Ectodermal cell (in vitro differentiated cells): ENCODE results near the gene ZFP36.

ENCODE experiments used
- H3K27ac ChIP-seq: 2 replicates; pipeline ENCODE4 v1.7.0; 2013; ENCODE audit warnings: mild to moderate bottlenecking, low read depth, low read length; ENCODE audit not compliant: insufficient read depth, poor library complexity, severe bottlenecking
- H3K27me3 ChIP-seq: 2 replicates; pipeline ENCODE4 v1.7.0; 2013; ENCODE audit warnings: mild to moderate bottlenecking, low read length; ENCODE audit not compliant: insufficient read depth, control insufficient read depth, poor library complexity, severe bottlenecking
- H3K36me3 ChIP-seq: one replicate; pipeline ENCODE4 v1.7.0; 2013; ENCODE audit warnings: low read length; ENCODE audit not compliant: control insufficient read depth, insufficient read depth
- H3K4me1 ChIP-seq: one replicate; pipeline ENCODE4 v1.7.0; 2013; ENCODE audit warnings: low read length; ENCODE audit not compliant: control insufficient read depth, insufficient read depth
- H3K4me3 ChIP-seq: 2 replicates; pipeline ENCODE4 v1.7.0; 2013; ENCODE audit warnings: low read depth, low read length, control low read depth; ENCODE audit not compliant: insufficient read depth
- H3K9me3 ChIP-seq: 2 replicates; pipeline ENCODE4 v1.7.0; 2013; ENCODE audit warnings: mild to moderate bottlenecking, low read length, moderate library complexity; ENCODE audit not compliant: control insufficient read depth
- WGBS, 2 experiments: methylation state at CpG; one replicate each; pipeline ENCODE4 v1.1.7; 2013; ENCODE audit warnings: missing lambda C conversion rate in 2 of 2; 5-methylcytosine and 5-hydroxymethylcytosine counted together

The ZFP36 gene

GRCh38 chr19:39407660-39408391 lies 1.2 kb downstream of the ZFP36 start:
- peaks cover 33% of the 10 kb centered on the region for H3K4me1 ChIP-seq

GRCh38 chr19:39408392-39409207 lies 2.0 kb downstream of the ZFP36 start:
- H3K27ac ChIP-seq = no peak overlapping the region

More at GRCh38 chr19:39407660-39408391, 1.2 kb downstream of the ZFP36 start:
- H3K4me3 ChIP-seq = peak overlapping the region; percentile 56
- 75 to 76% methylated on average over 40 of the region's 40 CpGs for WGBS, 2 experiments
- H3K36me3 ChIP-seq = no peaks in the 10 kb centered on the region
- H3K9me3 ChIP-seq = no peaks in the 10 kb centered on the region
- H3K27me3 ChIP-seq = peaks cover 13% of the 10 kb centered on the region
- H3K27ac ChIP-seq = no peak overlapping the region

GRCh38 chr19:39409208-39410016 lies 2.8 kb downstream of the ZFP36 start:
- H3K27me3 ChIP-seq = peaks cover 13% of the 10 kb centered on the region
- H3K4me3 ChIP-seq = peak overlapping the region; percentile 48
- H3K36me3 ChIP-seq = peaks cover under 1% of the 10 kb centered on the region
- H3K4me1 ChIP-seq = peaks cover 32% of the 10 kb centered on the region
- H3K9me3 ChIP-seq = no peaks in the 10 kb centered on the region
- H3K27ac ChIP-seq = no peak overlapping the region
- 1% methylated on average over 49 of the region's 52 CpGs for WGBS, 2 experiments

More at GRCh38 chr19:39408392-39409207, 2.0 kb downstream of the ZFP36 start:
- 84 to 89% methylated on average over 18 to 19 of the region's 20 CpGs for WGBS, 2 experiments
- Histone ChIP-seq H3K9me3 (no peaks in the 10 kb centered on the region), H3K4me3 (no peak overlapping the region), H3K4me1 (peaks cover 30% of the 10 kb centered on the region), H3K36me3 (no peaks in the 10 kb centered on the region), H3K27me3 (peaks cover 13% of the 10 kb centered on the region)

DNA sequence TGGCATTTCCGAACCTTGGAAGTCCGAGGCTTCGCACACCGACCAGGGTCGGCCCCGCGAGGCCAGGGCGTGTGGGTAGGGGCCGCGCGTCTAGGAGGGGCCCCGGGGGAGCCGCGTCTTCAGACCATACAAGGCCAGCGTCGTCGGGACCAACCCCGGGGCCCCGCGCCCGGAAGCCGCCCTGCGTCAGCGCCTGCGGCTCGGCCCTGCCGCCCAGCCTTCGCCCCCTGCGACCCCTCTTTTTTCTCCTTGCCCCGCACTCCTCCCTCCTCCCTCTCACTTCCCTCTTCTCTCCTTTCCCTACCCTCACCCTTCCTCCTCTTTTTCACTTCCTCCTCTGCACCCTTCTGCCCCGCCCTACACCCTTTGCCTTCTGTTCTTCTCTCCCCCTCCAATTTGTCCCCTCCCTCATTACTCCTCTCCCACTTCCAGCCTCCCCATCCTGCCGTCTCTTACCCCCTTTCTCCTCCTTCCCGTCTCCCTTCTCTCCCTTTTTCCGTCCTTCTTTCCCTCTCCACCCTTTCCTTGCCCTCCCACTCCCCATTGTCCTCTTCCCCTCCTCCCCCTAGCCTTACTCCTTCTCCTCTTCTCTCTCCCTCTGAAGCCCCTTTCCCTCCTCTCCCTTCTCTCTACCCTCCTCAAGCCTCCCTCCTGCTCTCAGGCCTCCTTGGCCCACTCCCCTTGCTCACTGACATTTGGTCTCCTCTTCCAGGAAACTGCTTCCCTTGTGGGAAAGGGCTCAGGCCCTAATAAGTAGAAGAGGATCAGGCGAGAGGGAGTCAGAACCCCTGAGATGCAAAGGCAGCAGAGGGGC lies 3.6 kb downstream of the ZFP36 start:
- Histone ChIP-seq H3K4me1 (peaks cover 39% of the 10 kb centered on the region), H3K4me3 (peak overlapping the region; percentile 48), H3K27ac (no peak overlapping the region), H3K9me3 (no peaks in the 10 kb centered on the region), H3K36me3 (peaks cover 7% of the 10 kb centered on the region), H3K27me3 (peaks cover 13% of the 10 kb centered on the region)
- 3% methylated on average over 35 of the region's 35 CpGs for WGBS, 2 experiments

DNA sequence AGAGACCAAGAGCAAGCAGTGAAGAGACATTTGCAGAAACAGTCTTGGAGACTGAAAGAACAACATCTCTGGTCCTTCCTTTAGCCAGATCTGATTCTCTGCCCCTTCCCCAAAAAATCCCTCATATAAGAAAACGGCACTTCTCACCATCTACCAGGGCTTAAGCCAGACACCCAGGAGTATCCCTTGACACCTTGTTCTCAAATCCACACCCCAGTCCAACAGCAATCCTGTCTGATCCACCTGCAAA lies 4.1 kb downstream of the ZFP36 start:
- no peak overlapping the region for H3K4me3 ChIP-seq
- H3K4me1 ChIP-seq = peaks cover 43% of the 10 kb centered on the region
- H3K9me3 ChIP-seq = no peaks in the 10 kb centered on the region
- peaks cover 13% of the 10 kb centered on the region for H3K27me3 ChIP-seq
- WGBS, 2 experiments = 66 to 80% methylated on average over 1 of the region's 1 CpG
- no peak overlapping the region for H3K27ac ChIP-seq
- peaks cover 8% of the 10 kb centered on the region for H3K36me3 ChIP-seq

DNA sequence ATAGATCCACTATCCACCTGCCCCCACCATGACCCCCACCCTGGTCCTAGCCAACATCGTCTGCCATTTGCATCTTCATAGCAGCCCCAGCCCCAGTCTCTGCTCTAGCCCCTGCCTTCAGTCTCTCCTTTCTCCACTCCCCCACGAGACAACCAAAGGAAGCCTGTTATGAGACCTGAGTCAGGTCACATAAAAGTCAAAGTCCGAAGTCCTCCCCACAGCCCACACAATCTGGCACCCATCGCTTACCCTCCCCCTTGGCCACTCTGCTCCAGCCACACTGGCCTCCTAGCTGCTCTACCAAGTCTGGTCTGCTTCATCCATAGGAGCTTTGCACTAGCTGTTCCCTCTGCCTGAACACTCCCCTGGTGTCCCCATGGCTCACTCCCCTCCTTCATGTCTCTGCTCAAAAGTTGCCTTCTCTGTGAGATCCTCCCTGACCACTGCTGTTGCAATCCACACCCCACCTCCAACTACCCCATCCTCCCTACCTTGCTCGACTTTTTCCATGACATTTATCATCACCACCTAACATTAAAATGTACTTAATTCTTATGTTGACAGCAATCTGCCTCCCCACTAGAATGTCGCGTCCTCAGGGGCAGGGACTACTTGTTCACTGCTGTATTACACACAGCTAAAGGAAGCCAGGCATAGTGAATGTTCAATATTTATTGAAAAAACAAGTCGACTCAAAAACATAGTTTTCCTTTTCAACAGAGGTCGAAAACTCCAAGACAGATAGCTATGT lies 4.6 kb downstream of the ZFP36 start:
- no peak overlapping the region for H3K4me3 ChIP-seq
- no peak overlapping the region for H3K27ac ChIP-seq
- no peaks in the 10 kb centered on the region for H3K9me3 ChIP-seq
- H3K36me3 ChIP-seq = peaks cover 8% of the 10 kb centered on the region
- peaks cover 43% of the 10 kb centered on the region for H3K4me1 ChIP-seq
- H3K27me3 ChIP-seq = peaks cover 13% of the 10 kb centered on the region
- 48 to 52% methylated on average over 9 of the region's 9 CpGs for WGBS, 2 experiments

DNA sequence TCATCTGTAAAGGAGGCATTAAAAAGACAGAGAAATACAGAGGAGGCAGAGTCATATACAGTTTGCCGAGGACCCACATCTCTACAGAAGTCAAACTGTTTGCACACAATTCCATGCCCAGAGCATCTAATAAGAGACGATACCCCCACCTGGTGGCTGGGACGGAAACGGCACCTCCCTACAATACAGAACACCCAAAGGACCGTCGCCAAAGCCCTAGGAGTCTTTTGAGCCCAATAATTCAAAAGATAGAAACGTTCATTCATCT lies 5.1 kb downstream of the ZFP36 start:
- H3K27ac ChIP-seq = no peak overlapping the region
- peak overlapping the region; percentile 43 for H3K4me3 ChIP-seq
- H3K4me1 ChIP-seq = peaks cover 43% of the 10 kb centered on the region
- peaks cover 8% of the 10 kb centered on the region for H3K36me3 ChIP-seq
- peaks cover 13% of the 10 kb centered on the region for H3K27me3 ChIP-seq
- 4 to 5% methylated on average over 7 of the region's 7 CpGs for WGBS, 2 experiments
- H3K9me3 ChIP-seq = no peaks in the 10 kb centered on the region

- WGBS, 2 experiments = 0% methylated on average over 60 of the region's 60 CpGs
- H3K9me3 ChIP-seq = no peaks in the 10 kb centered on the region
- H3K27ac ChIP-seq = peak within 1 kb of the TSS; percentile 85
- H3K36me3 ChIP-seq = peaks cover 8% of the 10 kb centered on the region
- peaks cover 8% of the 10 kb centered on the region for H3K27me3 ChIP-seq
- peaks cover 40% of the 10 kb centered on the region for H3K4me1 ChIP-seq
- H3K4me3 ChIP-seq = peak within 1 kb of the TSS; percentile 91
Measured at GRCh38 chr19:39412100-39412866, 5.6 kb downstream of the ZFP36 start, which contains the start of gene PLEKHG2. Gene PLEKHG2, plus strand, starts transcription at chr19:39412669. Its CDS starts 1,418 bp downstream, at chr19:39414087.

DNA sequence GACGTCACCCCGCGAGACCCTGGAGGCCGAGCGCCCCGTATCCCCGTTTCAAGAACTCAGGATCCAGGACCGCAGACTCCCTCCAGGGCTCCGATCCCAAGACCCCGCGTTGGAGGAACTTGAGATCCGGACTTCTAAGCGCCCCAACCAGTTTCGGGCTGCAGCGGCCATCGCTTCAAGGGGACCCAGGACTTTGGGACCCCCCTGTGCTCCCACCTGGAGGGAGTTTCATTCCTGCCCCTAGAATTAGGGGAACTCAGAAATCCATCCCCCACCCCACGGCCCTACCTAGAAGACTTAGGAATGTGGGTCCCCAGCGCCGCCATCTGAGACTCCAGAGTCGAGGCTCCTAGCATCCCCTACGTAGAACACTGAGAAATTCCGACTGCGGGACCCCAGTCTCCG lies 6.2 kb downstream of the ZFP36 start:
- Histone ChIP-seq H3K27me3 (peaks cover 2% of the 10 kb centered on the region), H3K4me3 (peak overlapping the region; percentile 91), H3K9me3 (no peaks in the 10 kb centered on the region), H3K36me3 (peaks cover 8% of the 10 kb centered on the region), H3K27ac (peak overlapping the region; percentile 85), H3K4me1 (peaks cover 34% of the 10 kb centered on the region)
- WGBS, 2 experiments = 0% methylated on average over 24 of the region's 24 CpGs
